Measurements from ENCODE around the gene SLC32A1.

The SLC32A1 gene

DNA sequence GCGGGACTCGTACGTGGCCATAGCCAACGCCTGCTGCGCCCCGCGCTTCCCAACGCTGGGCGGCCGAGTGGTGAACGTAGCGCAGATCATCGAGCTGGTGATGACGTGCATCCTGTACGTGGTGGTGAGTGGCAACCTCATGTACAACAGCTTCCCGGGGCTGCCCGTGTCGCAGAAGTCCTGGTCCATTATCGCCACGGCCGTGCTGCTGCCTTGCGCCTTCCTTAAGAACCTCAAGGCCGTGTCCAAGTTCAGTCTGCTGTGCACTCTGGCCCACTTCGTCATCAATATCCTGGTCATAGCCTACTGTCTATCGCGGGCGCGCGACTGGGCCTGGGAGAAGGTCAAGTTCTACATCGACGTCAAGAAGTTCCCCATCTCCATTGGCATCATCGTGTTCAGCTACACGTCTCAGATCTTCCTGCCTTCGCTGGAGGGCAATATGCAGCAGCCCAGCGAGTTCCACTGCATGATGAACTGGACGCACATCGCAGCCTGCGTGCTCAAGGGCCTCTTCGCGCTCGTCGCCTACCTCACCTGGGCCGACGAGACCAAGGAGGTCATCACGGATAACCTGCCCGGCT, 3.4 kb downstream of the SLC32A1 start:
- no peaks in the 10 kb centered on the region for H4K20me1 ChIP-seq (ENCODE audit: control insufficient read depth, insufficient read depth, low read depth, low read length)
- no peaks in the 10 kb centered on the region for H3K9me3 ChIP-seq (ENCODE audit: control insufficient read depth, insufficient read depth, low read length)
- H3K27ac ChIP-seq (ENCODE audit: low read depth, low read length), result no peak overlapping the region
- peaks cover 32% of the 10 kb centered on the region for H3K4me1 ChIP-seq (ENCODE audit: control insufficient read depth, low read length)
- H3K36me3 ChIP-seq (ENCODE audit: control insufficient read depth, low read length), result no peaks in the 10 kb centered on the region
- no peaks in the 10 kb centered on the region for H3F3A ChIP-seq (ENCODE audit: control insufficient read depth, insufficient read depth)
- H3K4me3 ChIP-seq (ENCODE audit: low read length), result no peak overlapping the region
- H3K9me2 ChIP-seq (replicated peaks; ENCODE audit: control insufficient read depth, low read length), result no peaks in the 10 kb centered on the region
- no peak overlapping the region for H3K4me2 ChIP-seq (ENCODE audit: low read length)
- no peaks in the 10 kb centered on the region for H3K79me2 ChIP-seq (ENCODE audit: control insufficient read depth, low read length)
- no peak for TF ChIP-seq EZH2phosphoT487 (IDR thresholded peaks at IDR 0.05; ENCODE audit: borderline replicate concordance, low read length)
- TF ChIP-seq, protein P1, sequence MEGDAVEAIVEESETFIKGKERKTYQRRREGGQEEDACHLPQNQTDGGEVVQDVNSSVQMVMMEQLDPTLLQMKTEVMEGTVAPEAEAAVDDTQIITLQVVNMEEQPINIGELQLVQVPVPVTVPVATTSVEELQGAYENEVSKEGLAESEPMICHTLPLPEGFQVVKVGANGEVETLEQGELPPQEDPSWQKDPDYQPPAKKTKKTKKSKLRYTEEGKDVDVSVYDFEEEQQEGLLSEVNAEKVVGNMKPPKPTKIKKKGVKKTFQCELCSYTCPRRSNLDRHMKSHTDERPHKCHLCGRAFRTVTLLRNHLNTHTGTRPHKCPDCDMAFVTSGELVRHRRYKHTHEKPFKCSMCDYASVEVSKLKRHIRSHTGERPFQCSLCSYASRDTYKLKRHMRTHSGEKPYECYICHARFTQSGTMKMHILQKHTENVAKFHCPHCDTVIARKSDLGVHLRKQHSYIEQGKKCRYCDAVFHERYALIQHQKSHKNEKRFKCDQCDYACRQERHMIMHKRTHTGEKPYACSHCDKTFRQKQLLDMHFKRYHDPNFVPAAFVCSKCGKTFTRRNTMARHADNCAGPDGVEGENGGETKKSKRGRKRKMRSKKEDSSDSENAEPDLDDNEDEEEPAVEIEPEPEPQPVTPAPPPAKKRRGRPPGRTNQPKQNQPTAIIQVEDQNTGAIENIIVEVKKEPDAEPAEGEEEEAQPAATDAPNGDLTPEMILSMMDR (IDR thresholded peaks at IDR 0.05; ENCODE audit: low read depth, low read length, poor library complexity, severe bottlenecking), result no peak
- H3K27me3 ChIP-seq (ENCODE audit: control insufficient read depth, low read length), result peaks cover 40% of the 10 kb centered on the region

DNA sequence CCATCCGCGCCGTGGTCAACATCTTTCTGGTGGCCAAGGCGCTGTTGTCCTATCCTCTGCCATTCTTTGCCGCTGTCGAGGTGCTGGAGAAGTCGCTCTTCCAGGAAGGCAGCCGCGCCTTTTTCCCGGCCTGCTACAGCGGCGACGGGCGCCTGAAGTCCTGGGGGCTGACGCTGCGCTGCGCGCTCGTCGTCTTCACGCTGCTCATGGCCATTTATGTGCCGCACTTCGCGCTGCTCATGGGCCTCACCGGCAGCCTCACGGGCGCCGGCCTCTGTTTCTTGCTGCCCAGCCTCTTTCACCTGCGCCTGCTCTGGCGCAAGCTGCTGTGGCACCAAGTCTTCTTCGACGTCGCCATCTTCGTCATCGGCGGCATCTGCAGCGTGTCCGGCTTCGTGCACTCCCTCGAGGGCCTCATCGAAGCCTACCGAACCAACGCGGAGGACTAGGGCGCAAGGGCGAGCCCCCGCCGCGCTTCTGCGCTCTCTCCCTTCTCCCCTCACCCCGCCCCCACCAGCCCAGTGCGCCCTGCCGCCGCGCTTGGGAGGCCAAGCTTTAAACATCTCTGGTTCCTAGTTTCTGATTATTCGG, 4.0 kb downstream of the SLC32A1 start:
- no peaks in the 10 kb centered on the region for H3K9me3 ChIP-seq (ENCODE audit: control insufficient read depth, insufficient read depth, low read length)
- no peak overlapping the region for H3K27ac ChIP-seq (ENCODE audit: low read depth, low read length)
- no peaks in the 10 kb centered on the region for H3K36me3 ChIP-seq (ENCODE audit: control insufficient read depth, low read length)
- H3K4me3 ChIP-seq (ENCODE audit: low read length), result no peak overlapping the region
- no peaks in the 10 kb centered on the region for H4K20me1 ChIP-seq (ENCODE audit: control insufficient read depth, insufficient read depth, low read depth, low read length)
- H3K4me2 ChIP-seq (ENCODE audit: low read length), result no peak overlapping the region
- no peaks in the 10 kb centered on the region for H3K79me2 ChIP-seq (ENCODE audit: control insufficient read depth, low read length)
- peaks cover 28% of the 10 kb centered on the region for H3K4me1 ChIP-seq (ENCODE audit: control insufficient read depth, low read length)
- H3F3A ChIP-seq (ENCODE audit: control insufficient read depth, insufficient read depth), result no peaks in the 10 kb centered on the region
- peaks cover 39% of the 10 kb centered on the region for H3K27me3 ChIP-seq (ENCODE audit: control insufficient read depth, low read length)
- TF ChIP-seq EZH2phosphoT487 (IDR thresholded peaks at IDR 0.05; ENCODE audit: borderline replicate concordance, low read length), result no peak
- TF ChIP-seq, protein P1 (IDR thresholded peaks at IDR 0.05; ENCODE audit: low read depth, low read length, poor library complexity, severe bottlenecking), result no peak
- H3K9me2 ChIP-seq (replicated peaks; ENCODE audit: control insufficient read depth, low read length), result no peaks in the 10 kb centered on the region

DNA sequence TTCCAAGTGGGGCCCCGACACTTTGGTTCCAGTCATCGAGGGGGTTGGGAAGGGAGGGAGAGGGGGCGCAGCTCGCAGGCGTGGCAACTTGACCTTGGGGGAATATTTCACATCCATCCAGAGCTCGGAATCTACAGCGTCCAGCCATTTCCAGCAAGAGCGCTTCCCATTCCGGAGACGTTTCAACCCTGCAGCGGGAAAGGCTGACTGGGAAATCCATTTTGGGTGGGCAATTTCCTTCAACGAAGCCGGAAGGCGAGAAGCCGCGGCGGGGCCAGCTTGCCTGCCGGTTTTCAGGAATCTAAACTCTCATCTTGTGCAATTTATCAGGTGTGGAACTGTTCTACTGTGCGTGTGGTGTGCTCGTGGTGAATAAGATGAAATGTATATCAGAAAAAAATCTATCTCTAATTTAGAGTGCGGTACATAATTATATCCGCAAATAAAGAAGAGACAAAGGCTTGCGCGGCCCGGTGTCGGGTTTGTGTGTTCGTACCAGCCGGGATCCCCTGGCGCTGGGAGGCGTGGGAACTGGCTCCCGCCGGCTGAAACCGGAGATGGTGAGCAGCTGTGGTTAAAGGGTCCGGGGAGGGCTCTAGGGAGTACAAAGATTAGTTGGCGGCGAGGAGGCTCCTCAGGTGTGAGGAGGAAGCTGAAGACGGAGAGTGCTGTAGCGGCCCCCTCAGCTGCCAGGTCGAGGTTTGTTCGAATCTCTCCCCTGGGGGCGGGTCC, 4.8 kb downstream of the SLC32A1 start:
- peaks cover 45% of the 10 kb centered on the region for H3K27me3 ChIP-seq (ENCODE audit: control insufficient read depth, low read length)

More for the DNA sequence above, 4.8 kb downstream of the SLC32A1 start:
- Histone ChIP-seq H3K36me3 (ENCODE audit: control insufficient read depth, low read length) (no peaks in the 10 kb centered on the region), H3K9me3 (ENCODE audit: control insufficient read depth, insufficient read depth, low read length) (no peaks in the 10 kb centered on the region), H3K4me1 (ENCODE audit: control insufficient read depth, low read length) (peaks cover 27% of the 10 kb centered on the region), H4K20me1 (ENCODE audit: control insufficient read depth, insufficient read depth, low read depth, low read length) (no peaks in the 10 kb centered on the region), H3K79me2 (ENCODE audit: control insufficient read depth, low read length) (no peaks in the 10 kb centered on the region), H3K4me3 (ENCODE audit: low read length) (no peak overlapping the region), H3K27ac (ENCODE audit: low read depth, low read length) (no peak overlapping the region), H3F3A (ENCODE audit: control insufficient read depth, insufficient read depth) (no peaks in the 10 kb centered on the region), H3K9me2 (replicated peaks; ENCODE audit: control insufficient read depth, low read length) (no peaks in the 10 kb centered on the region), H3K4me2 (ENCODE audit: low read length) (no peak overlapping the region; the same call in 1 of the 2 replicates)
- TF ChIP-seq, protein P1 (IDR thresholded peaks at IDR 0.05; ENCODE audit: low read depth, low read length, poor library complexity, severe bottlenecking), result no peak
- TF ChIP-seq EZH2phosphoT487 (IDR thresholded peaks at IDR 0.05; ENCODE audit: borderline replicate concordance, low read length), result no peak
